ENCODE results near the gene RHOB. TPM values are rescaled to one million over a fixed set of nuclear protein-coding genes. Genes with fewer than 3 reads are reported as not detected.

RHOB gene
- polyA plus RNA-seq, 3 donors: 43.3 to 602 (median 66.3) TPM

- intact Hi-C loops (cut with micrococcal nuclease): no loop called here
- H3K79me2 ChIP-seq (ENCODE audit: insufficient read depth, low read length): no peaks in the 10 kb centered on the region
- 97% methylated on average over 4 of the region's 4 CpGs for WGBS (ENCODE audit: insufficient coverage)
Observed at GRCh38 chr2:20473128-20473527, 26.3 kb downstream of the RHOB start.

GRCh38 chr2:20474757-20475566, 28.1 kb downstream of the RHOB start:
- peaks cover 4% of the 10 kb centered on the region for H3K4me1 Mint-ChIP-seq
- H3K4me3 Mint-ChIP-seq: no peak overlapping the region

More at GRCh38 chr2:20473128-20473527, 26.3 kb downstream of the RHOB start:
- Mint-ChIP-seq H3K4me3 (no peak overlapping the region), H3K9me3 (peaks cover 0 to 14% (median 4%) of the 10 kb centered on the region in 7 donors), H3K27ac (peak overlapping the region in 1 of 7 donors; percentile 28), H3K4me1 (peaks cover 4% of the 10 kb centered on the region), H3K36me3 (no peaks in the 10 kb centered on the region), H3K27me3 (ENCODE audit: low read depth in 3 of 3) (peaks cover 3 to 9% (median 4%) of the 10 kb centered on the region in 3 donors)
- Histone ChIP-seq H3K27ac (ENCODE audit: low read depth in 1 of 2, low read length in 2 of 2) (no peak overlapping the region), H3K4me3 (replicated peaks in 1 of 3; ENCODE audit: low read depth in 2 of 3, low read length in 3 of 3) (no peak overlapping the region), H3K9ac (ENCODE audit: insufficient read depth, low read length, poor library complexity, severe bottlenecking) (no peak overlapping the region), H3K4me2 (replicated peaks; ENCODE audit: extremely low read depth, low read length, poor library complexity, severe bottlenecking) (no peak overlapping the region), H3K27me3 (ENCODE audit: control insufficient read depth in 2 of 2, insufficient read depth in 2 of 2, low read length in 2 of 2) (no peaks in the 10 kb centered on the region), H3K9me3 (replicated peaks in 1 of 2; ENCODE audit: control insufficient read depth in 1 of 2, insufficient read depth in 1 of 2, low read length in 2 of 2) (peaks cover 0 to 9% of the 10 kb centered on the region in 2 donors), H2AFZ (ENCODE audit: insufficient read depth, low read depth, low read length, poor library complexity, severe bottlenecking) (no peak overlapping the region), H3K4me1 (ENCODE audit: control insufficient read depth in 1 of 2, insufficient read depth in 2 of 2, low read length in 2 of 2) (no peaks in the 10 kb centered on the region), H4K20me1 (ENCODE audit: insufficient read depth, low read length) (no peaks in the 10 kb centered on the region), H3K36me3 (replicated peaks in 1 of 2; ENCODE audit: control insufficient read depth in 1 of 2, insufficient read depth in 2 of 2, low read length in 2 of 2) (no peaks in the 10 kb centered on the region)
- no peak for DNase-seq
- no peak for TF ChIP-seq CTCF (IDR thresholded peaks at IDR 0.05)

More at GRCh38 chr2:20474757-20475566, 28.1 kb downstream of the RHOB start:
- H2AFZ ChIP-seq (ENCODE audit: insufficient read depth, low read depth, low read length, poor library complexity, severe bottlenecking): no peak overlapping the region
- Mint-ChIP-seq H3K9me3 (peaks cover 4 to 26% (median 10%) of the 10 kb centered on the region in 7 donors), H3K36me3 (no peaks in the 10 kb centered on the region), H3K27ac (no peak overlapping the region), H3K27me3 (ENCODE audit: low read depth in 3 of 3) (peaks cover 0 to 5% (median 3%) of the 10 kb centered on the region in 3 donors)
- no peaks in the 10 kb centered on the region for H3K4me1 ChIP-seq (ENCODE audit: control insufficient read depth in 1 of 2, insufficient read depth in 2 of 2, low read length in 2 of 2)
- H3K79me2 ChIP-seq (ENCODE audit: insufficient read depth, low read length): no peaks in the 10 kb centered on the region
- no peak overlapping the region for H3K4me3 ChIP-seq (replicated peaks in 1 of 3; ENCODE audit: low read depth in 2 of 3, low read length in 3 of 3)
- 100% methylated on average over 1 of the region's 7 CpGs for WGBS (ENCODE audit: insufficient coverage)
- H3K9me3 ChIP-seq (replicated peaks in 1 of 2; ENCODE audit: control insufficient read depth in 1 of 2, insufficient read depth in 1 of 2, low read length in 2 of 2): peaks cover 0 to 9% of the 10 kb centered on the region in 2 donors
- no peak overlapping the region for H3K9ac ChIP-seq (ENCODE audit: insufficient read depth, low read length, poor library complexity, severe bottlenecking)
- H3K27ac ChIP-seq (ENCODE audit: low read depth in 1 of 2, low read length in 2 of 2): no peak overlapping the region
- H3K27me3 ChIP-seq (ENCODE audit: control insufficient read depth in 2 of 2, insufficient read depth in 2 of 2, low read length in 2 of 2): no peaks in the 10 kb centered on the region
- intact Hi-C loops (cut with micrococcal nuclease): no loop called here
- H3K4me2 ChIP-seq (replicated peaks; ENCODE audit: extremely low read depth, low read length, poor library complexity, severe bottlenecking): no peak overlapping the region
- DNase-seq: no peak
- TF ChIP-seq CTCF (IDR thresholded peaks at IDR 0.05): no peak
- H4K20me1 ChIP-seq (ENCODE audit: insufficient read depth, low read length): no peaks in the 10 kb centered on the region
- H3K36me3 ChIP-seq (replicated peaks in 1 of 2; ENCODE audit: control insufficient read depth in 1 of 2, insufficient read depth in 2 of 2, low read length in 2 of 2): no peaks in the 10 kb centered on the region
